Measurements from ENCODE around the gene LYAR.

The LYAR gene

GRCh38 chr4:4316150-4316495 is 26.2 kb upstream of the LYAR start:
- DNase-seq (ENCODE audit: low read depth): no peak

DNA sequence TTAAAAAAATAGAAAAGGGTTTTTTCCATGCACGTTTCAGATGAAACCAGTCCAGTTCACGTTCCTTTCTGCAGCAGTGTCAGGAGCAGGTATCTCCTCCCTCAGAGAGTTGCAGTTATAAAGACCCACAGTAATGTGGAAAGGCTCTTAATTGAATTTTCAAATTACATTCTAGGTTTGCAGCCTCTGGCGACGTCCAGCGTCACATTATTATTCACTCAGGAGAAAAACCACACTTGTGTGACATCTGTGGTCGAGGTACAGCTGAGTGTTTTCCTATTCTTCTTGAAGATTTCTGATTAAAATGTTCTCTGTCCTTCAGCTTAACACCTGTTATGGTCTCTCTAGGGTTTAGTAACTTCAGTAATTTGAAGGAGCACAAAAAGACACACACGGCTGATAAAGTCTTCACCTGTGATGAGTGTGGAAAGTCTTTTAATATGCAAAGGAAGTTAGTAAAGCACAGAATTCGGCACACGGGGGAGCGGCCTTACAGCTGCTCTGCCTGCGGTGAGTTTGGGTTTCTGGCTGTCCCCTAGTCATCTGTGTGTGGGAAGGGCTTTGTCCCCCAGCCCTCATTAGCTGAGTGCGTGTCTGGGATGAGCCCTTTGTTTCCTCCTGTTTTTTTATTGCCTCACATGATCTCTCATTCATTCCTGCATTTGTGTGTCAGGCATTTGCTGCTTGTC is 25.7 kb upstream of the LYAR start:
- no peak for DNase-seq (ENCODE audit: low read depth)

DNA sequence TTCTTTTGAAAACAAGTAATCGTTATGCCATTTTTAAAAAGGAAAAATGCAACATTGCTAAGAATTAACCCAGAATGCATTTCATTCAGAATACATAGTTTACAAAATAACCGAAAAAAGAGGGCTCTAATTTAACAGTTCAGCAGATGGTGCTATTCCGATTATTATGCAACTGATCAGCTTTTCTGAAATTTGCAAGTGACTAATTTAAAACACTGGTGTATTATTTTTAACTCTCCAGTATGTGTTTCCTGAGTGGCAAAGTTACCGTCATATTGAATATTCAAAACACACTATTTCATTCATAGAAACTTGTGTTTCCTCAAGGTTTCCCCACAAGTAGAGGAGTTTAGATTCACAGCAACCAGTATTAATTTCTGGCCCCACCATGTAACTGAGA is 21.2 kb upstream of the LYAR start:
- no peak for DNase-seq (ENCODE audit: low read depth)

- peak; percentile 10 for DNase-seq (ENCODE audit: low read depth)
Measured at GRCh38 chr4:4308800-4309441, 19.0 kb upstream of the LYAR start.

DNA sequence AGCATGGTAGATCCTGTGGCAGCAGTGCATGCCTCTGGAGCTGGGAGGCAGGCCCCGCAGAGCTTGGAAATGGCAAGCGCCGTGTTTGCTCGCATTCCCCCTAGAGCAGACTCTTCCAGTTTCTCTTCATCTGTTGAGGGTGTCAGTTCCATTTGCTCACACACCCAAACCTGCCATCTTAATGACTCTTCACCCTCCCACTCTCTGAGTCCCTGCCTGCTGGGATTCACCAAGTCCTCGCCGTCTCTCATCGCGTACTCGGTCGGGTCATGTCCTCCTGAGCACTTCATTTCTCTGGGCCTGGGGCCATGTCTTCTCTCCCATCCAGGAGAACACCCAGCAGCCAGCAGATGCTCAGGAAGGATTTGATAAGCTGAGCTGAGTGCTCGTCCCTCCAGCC is 17.0 kb upstream of the LYAR start:
- DNase-seq (ENCODE audit: low read depth): no peak

DNA sequence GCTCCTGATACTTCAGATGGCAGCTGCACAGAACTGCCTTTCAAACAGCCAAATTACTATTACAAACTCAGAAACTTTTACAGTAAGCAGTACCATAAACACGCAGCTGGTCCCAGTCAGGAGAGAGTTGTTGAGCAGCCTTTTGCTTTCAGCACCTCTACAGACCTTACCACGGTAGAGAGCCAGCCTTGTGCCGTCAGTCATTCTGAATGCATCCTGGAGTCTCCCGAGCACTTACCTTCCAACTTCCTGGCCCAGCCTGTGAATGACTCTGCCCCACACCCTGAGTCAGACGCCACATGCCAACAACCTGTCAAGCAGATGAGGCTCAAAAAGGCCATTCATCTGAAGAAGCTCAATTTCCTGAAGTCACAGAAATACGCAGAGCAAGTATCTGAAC is 12.5 kb upstream of the LYAR start:
- DNase-seq (ENCODE audit: low read depth): no peak

GRCh38 chr4:4302001-4302400 is 12.0 kb upstream of the LYAR start:
- no peak for DNase-seq (ENCODE audit: low read depth)

DNA sequence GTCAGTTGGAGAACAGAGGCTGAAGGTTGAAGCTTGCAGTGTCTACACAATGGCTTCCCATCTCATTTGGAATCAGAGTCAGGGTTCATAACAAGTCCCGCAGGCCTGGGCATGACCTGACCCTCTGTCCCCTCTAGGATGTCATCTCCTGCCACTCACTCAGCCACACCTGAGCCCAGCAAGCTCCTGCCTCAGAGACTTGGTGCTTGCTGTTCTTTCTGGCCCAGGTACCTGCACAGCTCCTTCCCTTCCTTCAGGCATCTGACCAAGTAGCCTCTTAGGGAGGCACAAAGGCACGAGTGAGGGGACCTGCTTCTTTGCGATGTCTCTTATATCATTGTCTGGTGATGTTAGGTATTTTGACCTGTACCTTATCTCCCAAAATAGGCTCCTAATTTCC is 9.1 kb upstream of the LYAR start:
- DNase-seq (ENCODE audit: low read depth): no peak

GRCh38 chr4:4296283-4296846 is 6.4 kb upstream of the LYAR start:
- DNase-seq (ENCODE audit: low read depth): no peak

- DNase-seq (ENCODE audit: low read depth): no peak
Measured at GRCh38 chr4:4293279-4293678, 3.3 kb upstream of the LYAR start.

- DNase-seq (ENCODE audit: low read depth): no peak
Measured at GRCh38 chr4:4289597-4289940, 385 bp downstream of the LYAR start.

DNA sequence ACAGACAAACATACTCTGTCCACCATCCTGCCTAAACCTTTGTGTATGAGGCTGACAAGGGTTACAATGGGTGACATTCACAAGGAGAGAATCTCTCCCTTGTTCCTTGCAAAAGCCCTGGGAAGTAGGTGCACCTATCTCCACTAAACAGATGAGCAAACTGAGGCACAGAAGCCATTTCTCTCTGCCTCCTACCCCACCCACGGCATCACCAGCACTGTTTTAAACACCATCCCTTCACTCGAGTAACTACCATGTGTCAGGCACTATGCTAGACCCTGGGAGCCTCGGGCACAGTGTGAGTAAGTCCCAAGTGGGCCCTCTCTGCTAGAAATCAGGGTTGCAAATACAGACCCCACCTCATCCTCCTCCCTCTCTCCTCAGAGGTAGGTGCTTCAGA is 899 bp downstream of the LYAR start:
- no peak for DNase-seq (ENCODE audit: low read depth)

- DNase-seq (ENCODE audit: low read depth): no peak
Measured at GRCh38 chr4:4288098-4288497, 1.9 kb downstream of the LYAR start.

GRCh38 chr4:4284827-4285618 is 4.9 kb downstream of the LYAR start:
- DNase-seq (ENCODE audit: low read depth): no peak

DNA sequence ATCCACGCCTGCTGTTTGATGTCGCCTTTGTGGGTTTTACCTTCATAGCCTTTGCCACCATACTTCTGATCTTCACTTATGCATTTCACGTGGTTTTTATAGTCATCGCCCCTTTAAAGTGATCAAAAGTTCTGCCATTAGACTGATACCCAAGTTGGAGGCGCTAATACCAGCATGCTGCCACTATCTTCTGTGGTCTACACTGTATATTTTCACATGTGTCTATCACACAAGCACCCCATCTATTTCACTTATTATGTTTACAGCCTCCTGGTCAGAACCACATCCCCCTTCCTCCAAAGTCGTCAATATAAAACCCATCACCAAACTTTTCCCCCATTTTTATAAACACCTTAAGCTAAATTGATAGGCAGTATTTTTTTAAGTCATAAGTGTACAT is 8.2 kb downstream of the LYAR start:
- no peak for DNase-seq (ENCODE audit: low read depth)

DNA sequence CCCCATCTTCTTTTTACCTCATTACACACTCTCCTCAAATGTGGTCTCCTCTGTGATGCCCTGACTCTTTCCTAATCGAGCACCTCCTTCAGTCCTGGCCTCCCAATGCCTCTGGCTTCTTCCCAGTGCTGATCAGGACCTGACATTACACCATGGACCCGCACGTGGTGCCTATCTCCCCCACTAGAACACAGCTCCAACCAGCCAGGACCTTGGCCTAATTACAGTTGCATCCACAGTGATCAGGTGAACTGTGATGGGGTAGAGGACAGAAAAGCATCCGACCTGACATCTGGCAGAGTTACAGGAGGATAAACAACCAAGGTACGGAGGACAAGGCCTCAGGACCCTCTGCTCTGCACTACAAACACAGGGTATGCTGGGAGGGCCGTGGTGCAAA is 12.4 kb downstream of the LYAR start:
- no peak for DNase-seq (ENCODE audit: low read depth)

GRCh38 chr4:4274226-4274625 is 15.7 kb downstream of the LYAR start:
- no peak for DNase-seq (ENCODE audit: low read depth)

- no peak for DNase-seq (ENCODE audit: low read depth)
Measured at GRCh38 chr4:4271912-4272311, 18.0 kb downstream of the LYAR start.

DNA sequence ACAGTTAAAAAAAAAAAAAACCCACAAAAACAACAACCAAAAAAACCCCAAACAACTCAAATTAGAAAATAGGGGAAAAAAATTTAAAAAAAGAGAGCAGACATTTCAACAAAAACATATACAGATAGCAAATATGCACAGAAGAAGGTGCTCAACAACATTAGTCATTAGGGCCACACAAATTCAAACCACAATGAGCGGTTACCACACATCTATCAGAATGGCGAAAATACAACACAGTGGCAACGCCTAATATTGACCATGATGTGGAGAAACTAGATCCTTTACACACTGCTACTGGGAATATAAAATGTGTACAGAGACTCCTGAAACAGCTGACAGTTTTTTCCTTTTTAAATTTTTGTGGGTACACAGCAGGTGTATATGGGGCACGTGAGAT is 19.4 kb downstream of the LYAR start:
- no peak for DNase-seq (ENCODE audit: low read depth)

DNA sequence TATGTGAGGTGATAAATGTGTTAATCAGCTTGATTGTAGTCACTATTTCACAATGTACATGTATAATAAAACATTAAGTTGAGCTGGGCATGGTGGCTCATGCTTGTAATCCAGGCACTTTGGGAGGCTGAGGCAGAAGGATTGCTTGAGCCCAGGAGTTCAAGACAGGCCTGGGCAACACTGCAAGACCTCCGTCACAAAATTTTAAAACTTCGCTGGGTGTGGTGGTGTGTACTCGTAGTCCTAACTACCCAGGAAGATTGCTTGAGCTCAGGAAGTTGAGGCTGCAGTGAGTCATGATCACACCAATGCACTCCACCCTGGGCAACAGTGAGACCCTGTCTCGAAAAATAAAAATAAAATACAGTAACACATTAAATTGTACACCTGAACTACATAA is 20.1 kb downstream of the LYAR start:
- no peak for DNase-seq (ENCODE audit: low read depth)

GRCh38 chr4:4269331-4269731 is 20.6 kb downstream of the LYAR start:
- DNase-seq (ENCODE audit: low read depth): no peak

GRCh38 chr4:4268776-4269175 is 21.2 kb downstream of the LYAR start:
- DNase-seq (ENCODE audit: low read depth): no peak

GRCh38 chr4:4267981-4268380 is 22.0 kb downstream of the LYAR start:
- DNase-seq (ENCODE audit: low read depth): no peak
